Measurements from ENCODE around the gene VPS13C. TPM values are rescaled to one million over a fixed set of nuclear protein-coding genes. Genes with fewer than 3 reads are reported as not detected.

The VPS13C gene
- total RNA-seq, 1 experiment from 2014 or later = 40.0 TPM

DNA sequence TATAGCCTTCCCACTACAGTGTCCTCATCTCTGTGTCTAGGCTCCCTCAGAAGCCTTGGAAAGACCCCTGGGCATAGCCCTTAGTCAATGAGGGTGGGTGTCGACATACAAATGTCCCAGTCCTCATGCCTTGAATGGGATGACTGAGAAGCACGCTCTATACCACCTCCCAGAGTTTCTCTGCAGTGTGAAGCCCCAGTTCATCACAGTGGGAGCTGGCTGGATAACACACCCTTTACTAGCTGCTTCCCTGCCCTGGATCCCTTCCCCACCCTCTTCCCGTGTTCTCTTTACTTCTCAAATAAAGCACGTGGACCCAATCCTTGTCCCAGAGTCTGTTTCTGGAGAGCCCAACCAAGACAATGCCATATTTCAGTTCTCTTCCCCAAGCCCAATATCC is 239.3 kb downstream of the VPS13C start:
- H3K4me3 ChIP-seq = no peak overlapping the region
- H3K4me2 ChIP-seq = no peak overlapping the region
- no peak for DNase-seq
- ChIA-PET CTCF (interaction anchor here (0.6 kb wide), 1 partner anchor 17 kb away, joined by 3 read pairs; no protein-coding TSS in a partner anchor), POLR2A (ENCODE audit: unreplicated experiment) (no interaction called here)
- no peaks in the 10 kb centered on the region for H3K9me3 ChIP-seq (ENCODE audit: insufficient read depth, low read depth)
- no peak for TF ChIP-seq EZH2 (IDR thresholded peaks at IDR 0.05; ENCODE audit: low read depth)
- TF ChIP-seq, protein P1, sequence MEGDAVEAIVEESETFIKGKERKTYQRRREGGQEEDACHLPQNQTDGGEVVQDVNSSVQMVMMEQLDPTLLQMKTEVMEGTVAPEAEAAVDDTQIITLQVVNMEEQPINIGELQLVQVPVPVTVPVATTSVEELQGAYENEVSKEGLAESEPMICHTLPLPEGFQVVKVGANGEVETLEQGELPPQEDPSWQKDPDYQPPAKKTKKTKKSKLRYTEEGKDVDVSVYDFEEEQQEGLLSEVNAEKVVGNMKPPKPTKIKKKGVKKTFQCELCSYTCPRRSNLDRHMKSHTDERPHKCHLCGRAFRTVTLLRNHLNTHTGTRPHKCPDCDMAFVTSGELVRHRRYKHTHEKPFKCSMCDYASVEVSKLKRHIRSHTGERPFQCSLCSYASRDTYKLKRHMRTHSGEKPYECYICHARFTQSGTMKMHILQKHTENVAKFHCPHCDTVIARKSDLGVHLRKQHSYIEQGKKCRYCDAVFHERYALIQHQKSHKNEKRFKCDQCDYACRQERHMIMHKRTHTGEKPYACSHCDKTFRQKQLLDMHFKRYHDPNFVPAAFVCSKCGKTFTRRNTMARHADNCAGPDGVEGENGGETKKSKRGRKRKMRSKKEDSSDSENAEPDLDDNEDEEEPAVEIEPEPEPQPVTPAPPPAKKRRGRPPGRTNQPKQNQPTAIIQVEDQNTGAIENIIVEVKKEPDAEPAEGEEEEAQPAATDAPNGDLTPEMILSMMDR (conservative IDR thresholded peaks at IDR 0.05) = no peak
- H3K36me3 ChIP-seq (ENCODE audit: low read depth) = no peaks in the 10 kb centered on the region
- no peaks in the 10 kb centered on the region for H3K79me2 ChIP-seq (ENCODE audit: low read depth)
- intact Hi-C loops (cut with micrococcal nuclease; ENCODE audit: unreplicated experiment) = no loop called here
- no peak overlapping the region for H2AFZ ChIP-seq
- H3K27ac ChIP-seq = no peak overlapping the region
- no peaks in the 10 kb centered on the region for H3F3A ChIP-seq (ENCODE audit: insufficient read depth, low read depth)
- no TSS peak for BruUV-seq (replicated peaks)
- H3K9me2 ChIP-seq (ENCODE audit: insufficient read depth) = no peaks in the 10 kb centered on the region
- H3K27me3 ChIP-seq (ENCODE audit: insufficient read depth, low read depth) = peaks cover 22% of the 10 kb centered on the region; the same call in 1 of the 2 replicates
- no peaks in the 10 kb centered on the region for H3K4me1 ChIP-seq (replicated peaks; ENCODE audit: insufficient read depth)
- H4K20me1 ChIP-seq (ENCODE audit: insufficient read depth) = no peaks in the 10 kb centered on the region

DNA sequence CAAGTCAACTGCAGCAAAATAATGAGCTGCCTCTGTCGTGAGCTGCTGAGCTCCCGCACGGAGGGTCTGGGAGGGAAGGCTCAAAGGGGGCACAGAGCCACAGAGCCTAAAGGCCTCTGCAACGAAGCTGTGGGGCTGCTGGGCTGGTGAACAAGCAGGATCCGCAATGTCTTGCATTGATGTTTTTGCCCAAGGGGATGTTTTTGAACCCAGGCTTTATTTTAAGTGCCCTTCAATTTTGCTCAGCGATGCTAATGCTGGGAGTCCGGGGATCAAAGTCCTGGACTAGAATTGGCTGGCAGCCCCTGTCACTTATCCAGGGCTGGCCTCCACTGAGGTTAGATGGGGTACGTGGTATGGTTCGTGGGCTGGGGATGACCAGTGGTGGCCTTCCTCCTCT is 240.0 kb downstream of the VPS13C start:
- no peaks in the 10 kb centered on the region for H3K9me3 ChIP-seq (ENCODE audit: insufficient read depth, low read depth)
- POLR2A ChIA-PET (ENCODE audit: unreplicated experiment) = no interaction called here

DNA sequence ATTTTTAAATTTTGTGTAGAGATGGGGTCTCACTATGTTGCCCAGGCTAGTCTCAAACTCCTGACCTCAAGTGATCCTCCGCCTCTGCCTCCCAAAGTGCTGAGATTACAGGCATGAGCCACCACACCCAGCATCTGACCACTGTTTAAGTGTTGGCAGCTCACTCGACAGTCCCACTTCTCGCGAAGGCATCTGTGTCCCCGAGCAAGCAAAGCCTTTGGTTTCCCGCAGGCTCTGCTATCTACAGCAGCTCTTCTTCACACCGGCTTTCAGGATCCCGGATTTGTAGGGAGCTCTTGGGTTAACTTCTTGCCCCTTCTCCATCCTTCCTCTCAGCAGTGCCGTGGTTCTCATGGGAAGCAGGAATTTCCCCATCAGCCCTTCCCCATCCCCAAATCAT is 240.9 kb downstream of the VPS13C start:
- peaks cover 26% of the 10 kb centered on the region; the same call in 1 of the 2 replicates for H3K27me3 ChIP-seq (ENCODE audit: insufficient read depth, low read depth)
- CTCF ChIA-PET = no interaction called here

More for the DNA sequence above, 240.0 kb downstream of the VPS13C start:
- no peak overlapping the region for H3K27ac ChIP-seq
- no peaks in the 10 kb centered on the region for H3K79me2 ChIP-seq (ENCODE audit: low read depth)
- no peak overlapping the region for H3K4me3 ChIP-seq
- H4K20me1 ChIP-seq (ENCODE audit: insufficient read depth) = no peaks in the 10 kb centered on the region
- H3K36me3 ChIP-seq (ENCODE audit: low read depth) = no peaks in the 10 kb centered on the region
- CTCF ChIA-PET = no interaction called here
- TF ChIP-seq, protein P1 (conservative IDR thresholded peaks at IDR 0.05) = no peak
- TF ChIP-seq EZH2 (IDR thresholded peaks at IDR 0.05; ENCODE audit: low read depth) = no peak
- BruUV-seq (replicated peaks) = no TSS peak
- H3K9me2 ChIP-seq (ENCODE audit: insufficient read depth) = no peaks in the 10 kb centered on the region
- H3K27me3 ChIP-seq (ENCODE audit: insufficient read depth, low read depth) = peaks cover 26% of the 10 kb centered on the region; the same call in 1 of the 2 replicates
- DNase-seq = no peak
- no peaks in the 10 kb centered on the region for H3K4me1 ChIP-seq (replicated peaks; ENCODE audit: insufficient read depth)
- H2AFZ ChIP-seq = no peak overlapping the region
- H3K4me2 ChIP-seq = no peak overlapping the region
- H3F3A ChIP-seq (ENCODE audit: insufficient read depth, low read depth) = no peaks in the 10 kb centered on the region
- intact Hi-C loops (cut with micrococcal nuclease; ENCODE audit: unreplicated experiment) = no loop called here

More for the DNA sequence above, 240.9 kb downstream of the VPS13C start:
- Histone ChIP-seq H2AFZ (no peak overlapping the region), H3K9me2 (ENCODE audit: insufficient read depth) (no peaks in the 10 kb centered on the region), H3K4me1 (replicated peaks; ENCODE audit: insufficient read depth) (no peaks in the 10 kb centered on the region), H3K4me2 (no peak overlapping the region), H3K9me3 (ENCODE audit: insufficient read depth, low read depth) (no peaks in the 10 kb centered on the region), H3K27ac (no peak overlapping the region), H3K4me3 (no peak overlapping the region), H3K79me2 (ENCODE audit: low read depth) (no peaks in the 10 kb centered on the region), H3K36me3 (ENCODE audit: low read depth) (no peaks in the 10 kb centered on the region), H4K20me1 (ENCODE audit: insufficient read depth) (no peaks in the 10 kb centered on the region), H3F3A (ENCODE audit: insufficient read depth, low read depth) (no peaks in the 10 kb centered on the region)
- no TSS peak for BruUV-seq (replicated peaks)
- POLR2A ChIA-PET (ENCODE audit: unreplicated experiment) = no interaction called here
- no peak for DNase-seq
- TF ChIP-seq, protein P1 (conservative IDR thresholded peaks at IDR 0.05) = no peak
- no peak for TF ChIP-seq EZH2 (IDR thresholded peaks at IDR 0.05; ENCODE audit: low read depth)
- intact Hi-C loops (cut with micrococcal nuclease; ENCODE audit: unreplicated experiment) = no loop called here
